Testis (tissue), 3 donors: ENCODE measurements around the gene RESP18. TPM values are rescaled to one million over a fixed set of nuclear protein-coding genes. Genes with fewer than 3 reads are reported as not detected.

Experiments used
- DNase-seq: peaks from one replicate; pipeline ENCODE4 v3.0.0-alpha.2; 2019
- H3K27ac ChIP-seq, 2 donors: fragments of 200-600 bp; sonication (generic); one replicate each; pipeline ENCODE4 v1.5.1; 2019
- H3K27me3 ChIP-seq: fragments of 200-600 bp; sonication (generic); one replicate; pipeline ENCODE4 v1.5.1; 2019
- H3K36me3 ChIP-seq: fragments of 200-600 bp; sonication (generic); one replicate; pipeline ENCODE4 v1.5.1; 2017; ENCODE audit warnings: low read depth; ENCODE audit errors: missing control alignments
- H3K4me1 ChIP-seq: fragments of 200-600 bp; sonication (generic); one replicate; pipeline ENCODE4 v1.5.1; 2019
- H3K4me3 ChIP-seq, 2 donors: fragments of 200-600 bp; sonication (generic); one replicate each; pipeline ENCODE4 v1.5.1; 2017 to 2019
- H3K9me3 ChIP-seq: fragments of 200-600 bp; sonication (generic); one replicate; pipeline ENCODE4 v1.5.1; 2017
- POLR2A ChIP-seq: fragments of 450-650 bp; IDR thresholded peaks from one replicate; pipeline ENCODE4 v1.6.1; 2017; ENCODE audit warnings: antibody characterized with exemption, mild to moderate bottlenecking, moderate library complexity
- WGBS, 2 donors: methylation state at CpG; one replicate each; pipeline ENCODE4 v1.1.5; 2018; 5-methylcytosine and 5-hydroxymethylcytosine counted together
- intact Hi-C: fragments of 100-400 bp; cut with DNase I; formaldehyde crosslinking; loops from one replicate; pipeline ENCODE4 v1.15.1; 2023; ENCODE audit warnings: low total_unique reads
- polyA plus RNA-seq: library from polyadenylated mRNA; stranded (reverse); fragments of 350-450 nt; fragmentation: Illumina TruSeq; extraction: RNeasy Lipid Tissue Mini Kit (QIAGEN cat#74804); gene quantifications from one replicate; pipeline ENCODE4 v1.2.3, GENCODE V29; 2014; ENCODE audit warnings: low read depth, low replicate concordance; ENCODE audit not compliant: insufficient read depth
- total RNA-seq, 2 donors: library from RNA; depleted of rRNA; stranded (reverse); fragments of >200 nt; gene quantifications; one replicate each; pipeline ENCODE4 v1.2.3, GENCODE V29; 2016
- TF ChIP-seq, protein P1 (sequence below), 3 experiments: fragments of 450-650 bp in 2 of 3; fragments of 200-600 bp in 1 of 3; sonication (generic) in 1 of 3; IDR thresholded peaks; one replicate each; pipeline ENCODE4 v1.5.1; 2016 to 2019; ENCODE audit warnings: antibody characterized with exemption in 3 of 3, mild to moderate bottlenecking in 2 of 3, moderate library complexity in 1 of 3

Gene RESP18
- total and polyA plus RNA-seq, 3 donors from 2014 or later: 0.71 to 1.4 TPM; not detected in 1

DNA sequence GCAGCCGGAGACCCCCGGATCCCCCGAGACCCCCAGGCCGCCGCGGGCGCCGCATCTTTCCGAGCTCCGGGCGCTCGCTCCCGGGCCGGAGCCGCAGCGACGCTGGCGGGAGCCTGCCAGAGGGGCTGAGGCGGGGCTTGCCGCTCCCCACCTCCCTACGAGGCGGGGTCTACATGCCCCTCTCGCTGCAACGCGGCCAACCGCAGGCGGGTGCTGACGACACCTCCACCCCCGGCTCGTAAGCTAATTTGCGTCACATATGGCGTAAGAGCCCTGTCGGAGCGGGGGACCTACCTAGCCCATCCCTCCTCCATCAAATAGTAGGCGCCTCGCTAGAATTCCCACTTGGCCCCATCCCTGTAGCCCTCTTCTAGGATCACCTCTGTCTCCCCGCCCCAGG is 23.3 kb downstream of the RESP18 start, which contains the start of gene PTPRN:
PTPRN (minus strand) TSS at position 124 of the 400 bp plus-strand sequence; CDS start at position 55, 69 bp downstream.
- Histone ChIP-seq H3K4me1 (no peaks in the 10 kb centered on the region), H3K27ac (no peak within 1 kb of the TSS), H3K27me3 (no peaks in the 10 kb centered on the region), H3K9me3 (no peaks in the 10 kb centered on the region), H3K4me3 (peak within 1 kb of the TSS in 1 of 2 donors; percentile 17), H3K36me3 (no peaks in the 10 kb centered on the region)
- intact Hi-C loops: no loop called here
- TF ChIP-seq POLR2A: no peak
- TF ChIP-seq, protein P1, sequence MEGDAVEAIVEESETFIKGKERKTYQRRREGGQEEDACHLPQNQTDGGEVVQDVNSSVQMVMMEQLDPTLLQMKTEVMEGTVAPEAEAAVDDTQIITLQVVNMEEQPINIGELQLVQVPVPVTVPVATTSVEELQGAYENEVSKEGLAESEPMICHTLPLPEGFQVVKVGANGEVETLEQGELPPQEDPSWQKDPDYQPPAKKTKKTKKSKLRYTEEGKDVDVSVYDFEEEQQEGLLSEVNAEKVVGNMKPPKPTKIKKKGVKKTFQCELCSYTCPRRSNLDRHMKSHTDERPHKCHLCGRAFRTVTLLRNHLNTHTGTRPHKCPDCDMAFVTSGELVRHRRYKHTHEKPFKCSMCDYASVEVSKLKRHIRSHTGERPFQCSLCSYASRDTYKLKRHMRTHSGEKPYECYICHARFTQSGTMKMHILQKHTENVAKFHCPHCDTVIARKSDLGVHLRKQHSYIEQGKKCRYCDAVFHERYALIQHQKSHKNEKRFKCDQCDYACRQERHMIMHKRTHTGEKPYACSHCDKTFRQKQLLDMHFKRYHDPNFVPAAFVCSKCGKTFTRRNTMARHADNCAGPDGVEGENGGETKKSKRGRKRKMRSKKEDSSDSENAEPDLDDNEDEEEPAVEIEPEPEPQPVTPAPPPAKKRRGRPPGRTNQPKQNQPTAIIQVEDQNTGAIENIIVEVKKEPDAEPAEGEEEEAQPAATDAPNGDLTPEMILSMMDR (IDR thresholded peaks at IDR 0.05): no peak
- no peak for DNase-seq
- WGBS, 2 donors: 2 to 5% methylated on average over 7 to 17 of the region's 37 CpGs

DNA sequence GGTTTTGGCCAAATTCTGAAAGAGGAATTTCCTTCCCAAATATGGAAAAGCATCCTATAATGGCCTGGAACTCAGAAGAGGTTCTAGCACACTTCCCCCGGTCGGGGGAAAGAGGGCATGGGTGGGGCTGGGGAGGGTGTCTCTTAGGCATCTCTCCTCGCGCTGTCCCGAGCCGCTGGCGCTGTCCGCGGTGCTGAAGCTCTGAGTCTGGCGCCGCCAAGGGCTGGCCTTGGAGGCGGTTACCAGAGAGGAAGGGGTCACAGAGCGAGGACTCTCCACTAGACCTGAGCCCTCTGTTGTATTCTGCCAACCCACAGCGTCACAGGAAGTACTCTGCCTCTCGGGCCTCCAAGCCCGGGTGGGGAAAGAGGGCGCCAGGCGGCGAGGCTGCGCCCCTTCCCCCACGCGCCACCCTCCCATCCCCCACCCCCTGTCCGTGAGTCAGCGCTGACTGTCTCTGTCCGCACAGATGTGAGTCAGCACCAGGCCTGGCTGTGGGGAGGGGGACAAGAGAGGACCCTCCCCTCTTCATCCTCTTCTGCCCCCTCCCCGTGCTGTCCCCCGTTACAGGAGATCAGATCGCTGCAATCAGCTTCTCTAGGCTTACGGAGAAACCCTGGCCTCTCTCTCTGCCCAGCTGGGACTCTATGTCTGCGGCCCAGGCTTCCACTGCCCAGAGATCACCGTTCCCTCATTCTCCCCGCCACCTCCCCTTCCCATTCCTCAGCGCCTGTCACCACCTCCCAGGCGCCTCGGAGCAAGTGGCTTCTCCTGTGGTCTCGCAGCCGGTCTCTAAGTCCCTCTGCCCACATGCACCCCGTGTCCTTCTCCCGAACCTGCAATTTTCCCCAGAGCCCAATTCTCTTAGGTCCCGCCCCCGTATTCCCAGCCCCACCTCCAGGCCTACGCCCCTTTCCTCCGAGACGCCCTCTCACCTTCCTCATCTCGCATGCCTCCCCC is 24.1 kb downstream of the RESP18 start:
- Histone ChIP-seq H3K36me3 (no peaks in the 10 kb centered on the region), H3K27ac (no peak overlapping the region), H3K4me1 (no peaks in the 10 kb centered on the region), H3K9me3 (no peaks in the 10 kb centered on the region), H3K4me3 (peak overlapping the region in 1 of 2 donors; percentile 17), H3K27me3 (no peaks in the 10 kb centered on the region)
- intact Hi-C loops: no loop called here
- peak; percentile 76 for DNase-seq
- TF ChIP-seq POLR2A: no peak
- TF ChIP-seq, protein P1 (IDR thresholded peaks at IDR 0.05): no peak
- 1 to 3% methylated on average over 22 to 45 of the region's 45 CpGs for WGBS, 2 donors

DNA sequence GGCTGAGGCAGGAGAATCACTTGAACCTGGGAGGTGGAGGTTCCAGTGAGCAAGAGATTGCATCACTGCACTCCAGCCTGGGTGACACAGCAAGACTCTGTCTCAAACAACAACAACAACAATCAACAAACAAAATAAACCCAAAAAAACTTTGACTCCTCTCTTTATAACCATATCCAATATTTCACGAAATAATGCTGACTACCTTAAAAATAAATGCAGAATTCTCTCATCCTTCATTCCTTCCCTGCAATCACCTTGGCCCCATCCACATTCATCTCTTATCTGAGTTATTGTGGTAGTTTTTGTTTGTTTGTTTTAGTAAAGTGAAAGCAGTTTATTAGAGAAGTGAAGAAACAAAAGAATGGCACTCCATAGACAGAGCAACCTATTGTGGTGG is 26.5 kb downstream of the RESP18 start:
- intact Hi-C loops: no loop called here
- Histone ChIP-seq H3K27ac (no peak overlapping the region), H3K36me3 (no peaks in the 10 kb centered on the region), H3K4me3 (no peak overlapping the region), H3K4me1 (no peaks in the 10 kb centered on the region), H3K9me3 (no peaks in the 10 kb centered on the region), H3K27me3 (no peaks in the 10 kb centered on the region)
- no peak for DNase-seq
- 81 to 84% methylated on average over 1 of the region's 1 CpG for WGBS, 2 donors
- no peak for TF ChIP-seq POLR2A
- TF ChIP-seq, protein P1 (IDR thresholded peaks at IDR 0.05): no peak

DNA sequence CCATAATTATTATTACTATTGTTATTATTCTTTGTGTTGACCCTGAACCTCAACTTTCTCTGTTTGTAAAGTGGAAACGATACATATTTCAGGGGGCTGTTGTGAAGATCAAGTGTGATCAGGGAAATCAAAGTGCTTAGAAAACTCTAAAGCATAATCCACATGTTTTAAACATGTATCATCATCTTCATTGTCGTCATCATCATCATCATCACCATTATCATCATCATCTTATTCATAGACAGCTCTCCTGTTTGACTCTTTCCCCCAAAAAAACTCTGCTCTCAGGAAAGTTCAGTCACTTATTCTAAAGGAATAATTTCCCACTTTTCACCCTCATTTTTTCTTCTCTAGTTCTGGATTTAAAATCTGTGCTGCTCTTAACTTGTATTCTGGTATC is 28.3 kb downstream of the RESP18 start:
- H3K36me3 ChIP-seq: no peaks in the 10 kb centered on the region
- H3K9me3 ChIP-seq: no peaks in the 10 kb centered on the region
- H3K4me1 ChIP-seq: no peaks in the 10 kb centered on the region
- 59 to 72% methylated on average over 2 of the region's 2 CpGs for WGBS, 2 donors
- DNase-seq: no peak
- no peak overlapping the region for H3K27ac ChIP-seq
- TF ChIP-seq, protein P1 (IDR thresholded peaks at IDR 0.05): no peak
- TF ChIP-seq POLR2A: no peak
- H3K27me3 ChIP-seq: no peaks in the 10 kb centered on the region
- intact Hi-C loops: no loop called here
- H3K4me3 ChIP-seq: no peak overlapping the region
